ENCODE measurements around the gene CAPN11. TPM values are rescaled to one million over a fixed set of nuclear protein-coding genes. Genes with fewer than 3 reads are reported as not detected.

Gene CAPN11
- total RNA-seq, 2 experiments from 2014 or later: 0.12 TPM; not detected in 1

Other genes starting within 250 kb of the CAPN11 start
- gene MRPL14, start 31.4 kb upstream of the CAPN11 start, total RNA-seq: 10 to 100 TPM; 49.5 to 50.1 TPM
- gene TMEM63B, start 31.3 kb upstream of the CAPN11 start, total RNA-seq: 10 to 100 TPM; 11.6 to 13.0 TPM
- gene MYMX, start 58.1 kb downstream of the CAPN11 start, total RNA-seq: not detected
- 10 to 100 TPM; 47.6 to 50.0 TPM for gene SLC29A1, start 64.8 kb downstream of the CAPN11 start, total RNA-seq
- 1,000 to 10,000 TPM; 1,671 to 1,695 TPM for gene HSP90AB1, start 88.3 kb downstream of the CAPN11 start, total RNA-seq
- 10 to 100 TPM; 16.5 to 16.8 TPM for gene SLC35B2, start 98.7 kb downstream of the CAPN11 start, total RNA-seq
- gene NFKBIE, start 106.7 kb downstream of the CAPN11 start, total RNA-seq: 10 to 100 TPM; 24.7 to 25.1 TPM
- under 1 TPM; 0.07 to 0.12 TPM for gene TMEM151B, start 111.6 kb downstream of the CAPN11 start, total RNA-seq
- gene AARS2, start 154.5 kb downstream of the CAPN11 start, total RNA-seq: 10 to 100 TPM; 16.3 to 16.5 TPM
- gene SPATS1, start 183.8 kb downstream of the CAPN11 start, total RNA-seq: not detected
- gene CDC5L, start 228.9 kb downstream of the CAPN11 start, total RNA-seq: 10 to 100 TPM; 24.0 to 24.3 TPM